ENCODE data around the gene MLYCD.

MLYCD gene

DNA sequence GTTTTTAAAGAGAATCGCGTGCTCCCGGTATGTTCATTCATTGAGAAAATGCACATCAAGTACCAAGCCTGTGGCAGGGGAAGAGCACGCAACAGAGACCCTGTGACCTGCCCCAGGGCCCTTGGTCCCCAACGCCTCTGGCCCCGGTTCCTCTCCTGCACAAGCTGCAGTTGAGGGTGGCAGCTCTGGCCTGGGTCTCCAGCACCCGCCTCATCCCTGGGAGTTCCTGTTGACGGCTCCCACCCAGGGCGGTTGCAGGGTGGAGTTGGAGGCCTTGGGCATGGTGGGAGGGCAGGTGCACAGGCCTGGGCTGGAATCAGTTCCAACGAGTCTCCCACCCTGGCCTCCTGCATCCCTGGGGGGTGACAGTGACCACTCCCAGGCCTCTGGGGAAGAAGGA, 74.2 kb downstream of the MLYCD start:
- TF ChIP-seq, protein P1, sequence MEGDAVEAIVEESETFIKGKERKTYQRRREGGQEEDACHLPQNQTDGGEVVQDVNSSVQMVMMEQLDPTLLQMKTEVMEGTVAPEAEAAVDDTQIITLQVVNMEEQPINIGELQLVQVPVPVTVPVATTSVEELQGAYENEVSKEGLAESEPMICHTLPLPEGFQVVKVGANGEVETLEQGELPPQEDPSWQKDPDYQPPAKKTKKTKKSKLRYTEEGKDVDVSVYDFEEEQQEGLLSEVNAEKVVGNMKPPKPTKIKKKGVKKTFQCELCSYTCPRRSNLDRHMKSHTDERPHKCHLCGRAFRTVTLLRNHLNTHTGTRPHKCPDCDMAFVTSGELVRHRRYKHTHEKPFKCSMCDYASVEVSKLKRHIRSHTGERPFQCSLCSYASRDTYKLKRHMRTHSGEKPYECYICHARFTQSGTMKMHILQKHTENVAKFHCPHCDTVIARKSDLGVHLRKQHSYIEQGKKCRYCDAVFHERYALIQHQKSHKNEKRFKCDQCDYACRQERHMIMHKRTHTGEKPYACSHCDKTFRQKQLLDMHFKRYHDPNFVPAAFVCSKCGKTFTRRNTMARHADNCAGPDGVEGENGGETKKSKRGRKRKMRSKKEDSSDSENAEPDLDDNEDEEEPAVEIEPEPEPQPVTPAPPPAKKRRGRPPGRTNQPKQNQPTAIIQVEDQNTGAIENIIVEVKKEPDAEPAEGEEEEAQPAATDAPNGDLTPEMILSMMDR (IDR thresholded peaks at IDR 0.05) = no peak

DNA sequence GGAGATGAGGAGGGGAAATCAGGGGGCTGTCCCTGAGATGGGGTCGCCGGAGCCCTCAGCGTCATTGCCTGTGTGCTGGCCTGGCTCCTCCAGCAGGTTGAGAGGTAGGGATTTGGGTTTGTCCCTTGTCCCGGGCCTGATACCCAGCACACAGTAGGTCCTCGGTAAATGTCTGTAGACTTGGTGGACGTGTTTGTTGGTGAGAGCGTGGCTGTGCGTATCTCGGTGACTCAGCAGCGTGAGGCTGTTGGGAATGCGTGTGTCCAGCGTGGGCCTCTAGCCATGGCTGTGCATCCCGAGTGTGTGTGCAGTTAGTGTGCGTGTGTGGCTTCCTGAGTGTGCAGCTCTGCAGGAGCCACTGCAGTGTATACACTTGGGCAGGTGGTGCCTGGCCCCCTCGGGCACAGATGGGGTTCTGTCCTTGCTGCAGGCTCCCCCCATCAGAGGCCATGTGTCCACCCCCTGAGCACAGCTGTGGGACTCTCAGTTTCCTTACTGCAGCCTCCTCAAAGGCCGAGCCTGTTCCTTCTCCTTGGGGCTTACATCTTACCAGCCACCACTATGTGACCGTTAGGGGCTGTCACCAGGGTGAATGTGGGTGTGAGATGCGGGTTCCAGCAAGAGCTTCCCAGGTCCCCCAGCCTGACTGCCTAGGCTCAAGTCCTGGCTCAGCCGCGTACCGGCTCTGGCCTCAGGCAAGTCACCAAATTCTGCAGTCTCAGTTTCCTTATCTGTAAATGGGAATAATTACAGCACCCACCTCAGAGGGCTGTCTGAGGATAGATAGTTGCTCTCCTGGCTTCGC, 74.9 kb downstream of the MLYCD start:
- TF ChIP-seq, protein P1 (IDR thresholded peaks at IDR 0.05) = no peak

DNA sequence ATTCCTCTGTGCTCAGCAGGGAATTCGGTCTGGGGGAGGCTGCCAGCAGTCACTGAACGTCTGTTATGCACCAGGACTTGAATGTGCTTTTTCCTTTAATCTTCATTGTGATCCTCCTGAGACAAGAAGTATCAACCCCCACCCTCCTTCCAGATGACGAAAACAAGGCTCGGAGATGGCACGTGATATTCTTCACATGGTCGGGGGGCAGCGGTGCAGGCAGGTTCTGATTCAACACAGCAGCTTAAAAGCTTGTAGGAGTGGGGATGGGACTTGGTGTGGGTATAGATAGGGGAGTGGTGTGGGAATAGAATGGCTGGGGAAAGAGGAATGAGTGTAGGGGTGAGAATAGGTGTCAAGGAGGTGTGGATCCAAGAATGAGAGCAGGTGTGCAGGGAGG, 75.6 kb downstream of the MLYCD start:
- TF ChIP-seq, protein P1 (IDR thresholded peaks at IDR 0.05) = no peak

GRCh38 chr16:83975590-83976260, 76.8 kb downstream of the MLYCD start:
- TF ChIP-seq, protein P1 (IDR thresholded peaks at IDR 0.05) = no peak

Data from LNCAP (cell line).